HuH-7 (cell line): ENCODE results near the gene TRAPPC10.

Experiments
- DNase-seq: peaks from one replicate; pipeline ENCODE4 v3.0.0; 2011; ENCODE audit warnings: low spot score

The TRAPPC10 gene

GRCh38 chr21:44005071-44005470 is 7.0 kb upstream of the TRAPPC10 start:
- DNase-seq, result no peak

- DNase-seq, result no peak
Measured at GRCh38 chr21:44005593-44005992, 6.5 kb upstream of the TRAPPC10 start.

GRCh38 chr21:44006017-44006619 is 6.0 kb upstream of the TRAPPC10 start:
- no peak for DNase-seq

- DNase-seq, result no peak
Measured at GRCh38 chr21:44006656-44007055, 5.5 kb upstream of the TRAPPC10 start.

- no peak for DNase-seq
Measured at GRCh38 chr21:44010429-44010828, 1.7 kb upstream of the TRAPPC10 start.

GRCh38 chr21:44011123-44011522 is 986 bp upstream of the TRAPPC10 start:
- no peak for DNase-seq

GRCh38 chr21:44012474-44013379 is 618 bp downstream of the TRAPPC10 start:
- DNase-seq, result peak; percentile 63

- peak; percentile 35 for DNase-seq
Measured at GRCh38 chr21:44013380-44014088, 1.4 kb downstream of the TRAPPC10 start.

- no peak for DNase-seq
Measured at GRCh38 chr21:44017601-44018000, 5.5 kb downstream of the TRAPPC10 start.

GRCh38 chr21:44018127-44018526 is 6.0 kb downstream of the TRAPPC10 start:
- no peak for DNase-seq

GRCh38 chr21:44018813-44019567 is 6.9 kb downstream of the TRAPPC10 start:
- no peak for DNase-seq

GRCh38 chr21:44019568-44019958 is 7.5 kb downstream of the TRAPPC10 start:
- DNase-seq, result no peak

GRCh38 chr21:44020551-44020950 is 8.4 kb downstream of the TRAPPC10 start:
- DNase-seq, result no peak

- no peak for DNase-seq
Measured at GRCh38 chr21:44021064-44021463, 9.0 kb downstream of the TRAPPC10 start.

GRCh38 chr21:44024257-44024656 is 12.1 kb downstream of the TRAPPC10 start:
- DNase-seq, result no peak

GRCh38 chr21:44024887-44025353 is 12.8 kb downstream of the TRAPPC10 start:
- DNase-seq, result no peak

GRCh38 chr21:44027607-44028286 is 15.6 kb downstream of the TRAPPC10 start:
- DNase-seq, result no peak

GRCh38 chr21:44028287-44028659 is 16.2 kb downstream of the TRAPPC10 start:
- no peak for DNase-seq

GRCh38 chr21:44029460-44030087 is 17.5 kb downstream of the TRAPPC10 start:
- DNase-seq, result no peak

GRCh38 chr21:44035244-44035643 is 23.1 kb downstream of the TRAPPC10 start:
- no peak for DNase-seq

GRCh38 chr21:44038063-44038462 is 26.0 kb downstream of the TRAPPC10 start:
- no peak for DNase-seq
